Measurements from ENCODE around the gene INPP5D. TPM values are rescaled to one million over a fixed set of nuclear protein-coding genes. Genes with fewer than 3 reads are reported as not detected.
"Not testable (repeated sequence)": the region's sequence is repeated elsewhere in the genome, so short reads cannot be mapped to it uniquely, and the experiment has no call there.

INPP5D gene
- total and polyA plus RNA-seq, 5 donors from 2014 or later: 56.9 to 278 (median 69.9) TPM

GRCh38 chr2:233051241-233052149 lies 8.6 kb upstream of the INPP5D start:
- Histone ChIP-seq H3K4me1 (ENCODE audit: control insufficient read depth, insufficient read depth, low read length, poor library complexity, severe bottlenecking) (peaks cover 7% of the 10 kb centered on the region), H3K27me3 (ENCODE audit: control insufficient read depth, insufficient read depth, low read length) (no peaks in the 10 kb centered on the region), H3K4me3 (ENCODE audit: low read depth, low read length) (no peak overlapping the region), H3K36me3 (ENCODE audit: control insufficient read depth, insufficient read depth, low read length) (no peaks in the 10 kb centered on the region), H3K27ac (ENCODE audit: insufficient read depth, low read length, poor library complexity, severe bottlenecking) (no peak overlapping the region), H3K9me3 (ENCODE audit: control insufficient read depth in 2 of 2, low read length in 2 of 2) (no peaks in the 10 kb centered on the region)
- Mint-ChIP-seq H3K4me1 (peaks cover 6 to 18% (median 9%) of the 10 kb centered on the region in 4 donors), H3K9me3 (no peaks in the 10 kb centered on the region), H3K36me3 (no peaks in the 10 kb centered on the region), H3K4me3 (peak overlapping the region in 1 of 4 donors; percentile 64), H3K27ac (peak overlapping the region in 1 of 3 donors; percentile 46), H3K27me3 (peaks cover 26% of the 10 kb centered on the region)
- ATAC-seq (ENCODE audit: low read depth in 2 of 2): no peak
- no peak for DNase-seq

GRCh38 chr2:233052517-233052916 lies 7.6 kb upstream of the INPP5D start:
- DNase-seq; H3K27me3 ChIP-seq (ENCODE audit: control insufficient read depth, insufficient read depth, low read length); H3K4me1 ChIP-seq (ENCODE audit: control insufficient read depth, insufficient read depth, low read length, poor library complexity, severe bottlenecking); H3K36me3 ChIP-seq (ENCODE audit: control insufficient read depth, insufficient read depth, low read length); H3K36me3 Mint-ChIP-seq; H3K9me3 Mint-ChIP-seq; H3K27ac ChIP-seq (ENCODE audit: insufficient read depth, low read length, poor library complexity, severe bottlenecking); H3K9me3 ChIP-seq (ENCODE audit: control insufficient read depth in 2 of 2, low read length in 2 of 2); H3K4me3 ChIP-seq (ENCODE audit: low read depth, low read length); ATAC-seq (ENCODE audit: low read depth in 2 of 2): not testable (repeated sequence)
- Mint-ChIP-seq H3K27me3 (peaks cover 18% of the 10 kb centered on the region), H3K27ac (peak overlapping the region in 1 of 3 donors; percentile 15), H3K4me1 (peaks cover 6 to 18% (median 10%) of the 10 kb centered on the region in 4 donors), H3K4me3 (peak overlapping the region in 1 of 4 donors; percentile 19)

GRCh38 chr2:233053928-233054784 lies 6.0 kb upstream of the INPP5D start:
- H3K4me1 ChIP-seq (ENCODE audit: control insufficient read depth, insufficient read depth, low read length, poor library complexity, severe bottlenecking): peaks cover 7% of the 10 kb centered on the region
- Mint-ChIP-seq H3K4me1 (peaks cover 6 to 26% (median 13%) of the 10 kb centered on the region in 4 donors), H3K27me3 (peaks cover 14% of the 10 kb centered on the region), H3K4me3 (peak overlapping the region in 1 of 4 donors; percentile 75), H3K36me3 (no peaks in the 10 kb centered on the region), H3K9me3 (peaks cover 0 to 2% (median 0%) of the 10 kb centered on the region in 7 donors), H3K27ac (peak overlapping the region in 2 of 3 donors; percentile 57 to 70)
- ATAC-seq (ENCODE audit: low read depth in 2 of 2) (peak; percentile 60 to 68), DNase-seq (peak; percentile 55 to 62 (median 55))
- no peak overlapping the region for H3K27ac ChIP-seq (ENCODE audit: insufficient read depth, low read length, poor library complexity, severe bottlenecking)
- H3K27me3 ChIP-seq (ENCODE audit: control insufficient read depth, insufficient read depth, low read length): no peaks in the 10 kb centered on the region
- H3K36me3 ChIP-seq (ENCODE audit: control insufficient read depth, insufficient read depth, low read length): no peaks in the 10 kb centered on the region
- H3K4me3 ChIP-seq (ENCODE audit: low read depth, low read length): no peak overlapping the region
- no peaks in the 10 kb centered on the region for H3K9me3 ChIP-seq (ENCODE audit: control insufficient read depth in 2 of 2, low read length in 2 of 2)

- no peak for DNase-seq
- Mint-ChIP-seq H3K9me3 (peaks cover 0 to 2% (median 0%) of the 10 kb centered on the region in 7 donors), H3K27me3 (peaks cover 14% of the 10 kb centered on the region), H3K4me1 (peaks cover 6 to 30% (median 13%) of the 10 kb centered on the region in 4 donors), H3K4me3 (peak overlapping the region in 2 of 4 donors; percentile 33 to 43), H3K27ac (no peak overlapping the region), H3K36me3 (no peaks in the 10 kb centered on the region)
- Histone ChIP-seq H3K4me3 (ENCODE audit: low read depth, low read length) (no peak overlapping the region), H3K27me3 (ENCODE audit: control insufficient read depth, insufficient read depth, low read length) (no peaks in the 10 kb centered on the region), H3K36me3 (ENCODE audit: control insufficient read depth, insufficient read depth, low read length) (no peaks in the 10 kb centered on the region), H3K4me1 (ENCODE audit: control insufficient read depth, insufficient read depth, low read length, poor library complexity, severe bottlenecking) (peaks cover 16% of the 10 kb centered on the region), H3K27ac (ENCODE audit: insufficient read depth, low read length, poor library complexity, severe bottlenecking) (no peak overlapping the region), H3K9me3 (ENCODE audit: control insufficient read depth in 2 of 2, low read length in 2 of 2) (no peaks in the 10 kb centered on the region)
- ATAC-seq (ENCODE audit: low read depth in 2 of 2): no peak
Measured at GRCh38 chr2:233055362-233055761, 4.8 kb upstream of the INPP5D start.

- H3K4me3 Mint-ChIP-seq: peak overlapping the region in 2 of 4 donors; percentile 43 to 78
- H3K27ac Mint-ChIP-seq: peak overlapping the region in 2 of 3 donors; percentile 41 to 62
Measured at GRCh38 chr2:233056961-233057605, 3.1 kb upstream of the INPP5D start.

GRCh38 chr2:233058717-233059546 lies 1.2 kb upstream of the INPP5D start:
- peaks cover 6 to 44% (median 24%) of the 10 kb centered on the region in 4 donors for H3K4me1 Mint-ChIP-seq
- DNase-seq (no peak), ATAC-seq (ENCODE audit: low read depth in 2 of 2) (no peak)
- H3K27ac Mint-ChIP-seq: peak overlapping the region; percentile 60 to 94 (median 87)
- Histone ChIP-seq H3K27me3 (ENCODE audit: control insufficient read depth, insufficient read depth, low read length) (no peaks in the 10 kb centered on the region), H3K4me1 (ENCODE audit: control insufficient read depth, insufficient read depth, low read length, poor library complexity, severe bottlenecking) (peaks cover 39% of the 10 kb centered on the region), H3K9me3 (ENCODE audit: control insufficient read depth in 2 of 2, low read length in 2 of 2) (no peaks in the 10 kb centered on the region), H3K4me3 (ENCODE audit: low read depth, low read length) (no peak overlapping the region), H3K27ac (ENCODE audit: insufficient read depth, low read length, poor library complexity, severe bottlenecking) (peak overlapping the region; percentile 85), H3K36me3 (ENCODE audit: control insufficient read depth, insufficient read depth, low read length) (peaks cover under 1% of the 10 kb centered on the region)
- peaks cover 2% of the 10 kb centered on the region for H3K27me3 Mint-ChIP-seq
- peaks cover 0 to 2% (median 0%) of the 10 kb centered on the region in 7 donors for H3K9me3 Mint-ChIP-seq
- no peaks in the 10 kb centered on the region for H3K36me3 Mint-ChIP-seq
- H3K4me3 Mint-ChIP-seq: peak overlapping the region; percentile 78 to 97 (median 89)

More at GRCh38 chr2:233056961-233057605, 3.1 kb upstream of the INPP5D start:
- Mint-ChIP-seq H3K4me1 (peaks cover 6 to 30% (median 13%) of the 10 kb centered on the region in 4 donors), H3K36me3 (no peaks in the 10 kb centered on the region), H3K27me3 (peaks cover 5% of the 10 kb centered on the region), H3K9me3 (peaks cover 0 to 2% (median 0%) of the 10 kb centered on the region in 7 donors)
- no peak overlapping the region for H3K4me3 ChIP-seq (ENCODE audit: low read depth, low read length)
- no peaks in the 10 kb centered on the region for H3K27me3 ChIP-seq (ENCODE audit: control insufficient read depth, insufficient read depth, low read length)
- ATAC-seq (ENCODE audit: low read depth in 2 of 2): no peak
- no peak for DNase-seq
- peaks cover 24% of the 10 kb centered on the region for H3K4me1 ChIP-seq (ENCODE audit: control insufficient read depth, insufficient read depth, low read length, poor library complexity, severe bottlenecking)
- no peak overlapping the region for H3K27ac ChIP-seq (ENCODE audit: insufficient read depth, low read length, poor library complexity, severe bottlenecking)
- no peaks in the 10 kb centered on the region for H3K36me3 ChIP-seq (ENCODE audit: control insufficient read depth, insufficient read depth, low read length)
- no peaks in the 10 kb centered on the region for H3K9me3 ChIP-seq (ENCODE audit: control insufficient read depth in 2 of 2, low read length in 2 of 2)
